ENCODE data around the gene MEI4.

The MEI4 gene

DNA sequence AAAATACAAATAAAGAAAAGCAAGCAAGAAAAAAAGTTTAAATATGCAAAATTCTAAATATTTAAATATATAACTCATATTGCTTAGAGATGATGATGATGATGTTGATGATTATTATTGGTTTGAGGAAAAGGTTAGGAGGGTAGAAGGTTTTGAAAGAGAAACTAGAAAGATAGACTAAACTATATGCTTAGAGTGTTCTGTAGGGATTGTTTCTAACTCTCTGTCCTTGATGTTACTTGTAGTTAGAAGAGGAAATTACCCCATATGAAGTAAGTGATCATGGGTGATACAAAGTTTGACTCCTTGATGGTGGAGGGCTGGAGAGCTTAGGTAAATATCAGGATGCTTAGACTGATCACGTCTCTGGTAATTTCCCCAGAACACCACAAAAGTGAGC, 159.5 kb downstream of the MEI4 start:
- no peak overlapping the region for H3K4me3 ChIP-seq (ENCODE audit: low read depth, low read length)
- no peak for DNase-seq (ENCODE audit: low read depth)
- TF ChIP-seq CTCF (conservative IDR thresholded peaks at IDR 0.05; ENCODE audit: low read depth, low read length): no peak

DNA sequence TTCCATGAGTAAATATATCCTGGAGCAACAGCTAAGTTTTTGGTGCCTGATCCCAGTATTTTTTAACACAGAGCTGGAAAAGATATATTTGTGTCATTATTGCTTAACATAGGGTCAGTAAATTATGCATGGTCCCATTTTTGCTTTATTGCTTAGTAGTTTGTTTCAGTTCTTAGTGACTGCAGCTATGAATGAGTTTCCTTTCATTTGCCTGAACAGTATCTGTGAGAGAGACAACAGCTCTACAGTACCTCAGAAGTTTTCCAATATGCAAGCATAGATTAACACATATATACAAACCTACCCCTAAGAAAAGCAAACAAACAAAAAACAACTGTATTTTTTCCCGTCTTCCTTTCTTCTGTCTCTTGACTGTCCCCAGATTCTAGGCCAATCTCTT, 160.3 kb downstream of the MEI4 start:
- no peak for TF ChIP-seq CTCF (conservative IDR thresholded peaks at IDR 0.05; ENCODE audit: low read depth, low read length)
- H3K4me3 ChIP-seq (ENCODE audit: low read depth, low read length): no peak overlapping the region
- no peak for DNase-seq (ENCODE audit: low read depth)

DNA sequence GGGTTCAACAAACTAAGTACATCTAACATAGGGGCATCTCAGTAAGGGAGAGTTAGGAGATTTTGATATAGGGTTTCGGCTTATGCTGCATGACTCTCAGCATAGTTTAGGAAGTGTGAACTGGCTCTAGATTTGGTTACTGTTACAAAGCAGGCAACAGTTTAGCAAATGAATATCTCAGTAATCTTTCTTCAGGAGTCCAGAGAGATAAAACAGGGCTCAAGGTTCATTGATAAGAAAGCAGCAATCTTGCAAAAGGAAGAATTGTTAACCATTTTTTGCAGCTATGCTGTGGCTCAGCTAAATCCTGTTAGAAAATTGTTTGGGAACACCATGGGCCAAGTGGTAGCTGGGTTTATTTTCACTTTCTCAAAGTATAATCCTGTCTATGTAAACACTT, 161.3 kb downstream of the MEI4 start:
- DNase-seq (ENCODE audit: low read depth): no peak
- no peak for TF ChIP-seq CTCF (conservative IDR thresholded peaks at IDR 0.05; ENCODE audit: low read depth, low read length)
- no peak overlapping the region for H3K4me3 ChIP-seq (ENCODE audit: low read depth, low read length)

GRCh38 chr6:77815531-77815930, 162.7 kb downstream of the MEI4 start:
- H3K4me3 ChIP-seq (ENCODE audit: low read depth, low read length): no peak overlapping the region
- TF ChIP-seq CTCF (conservative IDR thresholded peaks at IDR 0.05; ENCODE audit: low read depth, low read length): no peak
- no peak for DNase-seq (ENCODE audit: low read depth)

DNA sequence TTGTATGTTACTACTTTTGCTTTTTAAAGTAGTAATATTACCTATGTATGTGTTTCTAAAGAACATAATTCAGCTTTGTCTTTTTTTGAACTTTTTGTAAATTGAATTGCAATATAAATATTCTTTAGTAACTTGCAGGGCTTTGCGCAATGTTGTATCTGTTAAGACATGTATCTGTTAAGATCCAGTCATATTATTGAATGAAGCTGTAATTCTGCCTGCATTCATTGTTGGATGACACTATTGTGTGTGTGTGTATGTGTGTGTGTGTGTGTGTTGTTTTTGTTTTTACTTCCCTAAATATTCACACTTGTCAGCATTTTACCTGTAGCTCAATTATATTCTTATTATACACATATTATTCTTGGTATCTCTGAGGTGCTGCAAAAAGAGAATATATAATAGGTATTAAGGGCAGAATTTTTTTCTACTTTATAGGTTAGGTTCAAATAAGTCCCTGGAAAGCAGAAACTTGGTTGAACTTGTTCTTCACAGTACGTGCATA, 164.0 kb downstream of the MEI4 start:
- TF ChIP-seq CTCF (conservative IDR thresholded peaks at IDR 0.05; ENCODE audit: low read depth, low read length): no peak
- DNase-seq (ENCODE audit: low read depth): no peak
- no peak overlapping the region for H3K4me3 ChIP-seq (ENCODE audit: low read depth, low read length)

GRCh38 chr6:77822265-77822664, 169.4 kb downstream of the MEI4 start:
- H3K4me3 ChIP-seq (ENCODE audit: low read depth, low read length): no peak overlapping the region
- no peak for DNase-seq (ENCODE audit: low read depth)
- TF ChIP-seq CTCF (conservative IDR thresholded peaks at IDR 0.05; ENCODE audit: low read depth, low read length): no peak

- no peak for TF ChIP-seq CTCF (conservative IDR thresholded peaks at IDR 0.05; ENCODE audit: low read depth, low read length)
- H3K4me3 ChIP-seq (ENCODE audit: low read depth, low read length): no peak overlapping the region
- no peak for DNase-seq (ENCODE audit: low read depth)
Measured at GRCh38 chr6:77825204-77825603, 172.4 kb downstream of the MEI4 start.
